ENCODE measurements around the gene PHC2.

DNA sequence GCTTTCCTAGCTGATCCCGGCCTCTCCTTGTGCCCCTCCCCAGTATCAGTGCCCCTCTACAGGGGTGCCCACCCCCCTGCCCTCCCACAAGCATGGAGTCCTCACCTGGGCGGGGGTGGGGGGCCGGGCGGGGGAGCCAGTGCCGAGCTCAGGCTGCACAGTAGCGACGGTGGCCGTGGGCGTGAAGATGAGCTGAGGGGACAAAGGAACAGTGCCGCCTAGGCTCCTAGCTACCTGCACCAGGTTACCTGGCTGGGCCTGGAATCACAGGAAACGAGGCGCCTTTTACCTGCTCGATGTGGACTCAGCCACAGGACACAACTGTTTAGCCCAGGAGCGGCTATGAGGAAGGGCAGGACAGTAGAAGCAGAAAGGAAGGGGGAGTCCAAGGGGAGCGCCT, 62.5 kb downstream of the PHC2 start:
- TF ChIP-seq NR2C1 (IDR thresholded peaks at IDR 0.05) (no peak), NR2C1 (tag; IDR thresholded peaks at IDR 0.05) (no peak), EZH2 (IDR thresholded peaks at IDR 0.05; ENCODE audit: borderline replicate concordance, low read depth, low read length) (no peak), BCOR (IDR thresholded peaks at IDR 0.05) (no peak), EWSR1 (IDR thresholded peaks at IDR 0.05; ENCODE audit: borderline replicate concordance, low read depth, partially characterized antibody) (no peak), ZNF239 (CRISPR knock-in tag; IDR thresholded peaks at IDR 0.05) (no peak), CHD2 (IDR thresholded peaks at IDR 0.05; ENCODE audit: low read depth, low read length) (no peak), SIN3B (IDR thresholded peaks at IDR 0.05; ENCODE audit: low read depth) (no peak), NFIC (IDR thresholded peaks at IDR 0.05) (no peak), ELF2 (CRISPR knock-in tag; IDR thresholded peaks at IDR 0.05) (no peak), HNRNPUL1 (IDR thresholded peaks at IDR 0.05; ENCODE audit: low read length) (no peak), JUND (IDR thresholded peaks at IDR 0.05; ENCODE audit: borderline replicate concordance, low read depth, low read length) (no peak), JUND (tag; IDR thresholded peaks at IDR 0.05; ENCODE audit: borderline replicate concordance, low read depth, low read length) (no peak)
- TF ChIP-seq, protein P1, sequence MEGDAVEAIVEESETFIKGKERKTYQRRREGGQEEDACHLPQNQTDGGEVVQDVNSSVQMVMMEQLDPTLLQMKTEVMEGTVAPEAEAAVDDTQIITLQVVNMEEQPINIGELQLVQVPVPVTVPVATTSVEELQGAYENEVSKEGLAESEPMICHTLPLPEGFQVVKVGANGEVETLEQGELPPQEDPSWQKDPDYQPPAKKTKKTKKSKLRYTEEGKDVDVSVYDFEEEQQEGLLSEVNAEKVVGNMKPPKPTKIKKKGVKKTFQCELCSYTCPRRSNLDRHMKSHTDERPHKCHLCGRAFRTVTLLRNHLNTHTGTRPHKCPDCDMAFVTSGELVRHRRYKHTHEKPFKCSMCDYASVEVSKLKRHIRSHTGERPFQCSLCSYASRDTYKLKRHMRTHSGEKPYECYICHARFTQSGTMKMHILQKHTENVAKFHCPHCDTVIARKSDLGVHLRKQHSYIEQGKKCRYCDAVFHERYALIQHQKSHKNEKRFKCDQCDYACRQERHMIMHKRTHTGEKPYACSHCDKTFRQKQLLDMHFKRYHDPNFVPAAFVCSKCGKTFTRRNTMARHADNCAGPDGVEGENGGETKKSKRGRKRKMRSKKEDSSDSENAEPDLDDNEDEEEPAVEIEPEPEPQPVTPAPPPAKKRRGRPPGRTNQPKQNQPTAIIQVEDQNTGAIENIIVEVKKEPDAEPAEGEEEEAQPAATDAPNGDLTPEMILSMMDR (IDR thresholded peaks at IDR 0.05 in 2 of 3, conservative IDR thresholded peaks at IDR 0.05 in 1 of 3; ENCODE audit: insufficient read depth in 2 of 3, low read depth in 1 of 3, low read length in 3 of 3) = no peak
- TF ChIP-seq, protein P2, sequence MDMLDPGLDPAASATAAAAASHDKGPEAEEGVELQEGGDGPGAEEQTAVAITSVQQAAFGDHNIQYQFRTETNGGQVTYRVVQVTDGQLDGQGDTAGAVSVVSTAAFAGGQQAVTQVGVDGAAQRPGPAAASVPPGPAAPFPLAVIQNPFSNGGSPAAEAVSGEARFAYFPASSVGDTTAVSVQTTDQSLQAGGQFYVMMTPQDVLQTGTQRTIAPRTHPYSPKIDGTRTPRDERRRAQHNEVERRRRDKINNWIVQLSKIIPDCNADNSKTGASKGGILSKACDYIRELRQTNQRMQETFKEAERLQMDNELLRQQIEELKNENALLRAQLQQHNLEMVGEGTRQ (CRISPR knock-in tag; IDR thresholded peaks at IDR 0.05) = no peak

Measured in K562 (cell line).